G401.6 (cell line): ENCODE data around the gene CXADR.
"Not testable (repeated sequence)": the region's sequence is repeated elsewhere in the genome, so short reads cannot be mapped to it uniquely, and the experiment has no call there.

ENCODE experiments used
- FAIRE-seq: peaks from 2 replicates; lab custom pipeline; 2012; peaks lifted over from hg19 to GRCh38; lab: Jason Lieb, UNC

CXADR gene

DNA sequence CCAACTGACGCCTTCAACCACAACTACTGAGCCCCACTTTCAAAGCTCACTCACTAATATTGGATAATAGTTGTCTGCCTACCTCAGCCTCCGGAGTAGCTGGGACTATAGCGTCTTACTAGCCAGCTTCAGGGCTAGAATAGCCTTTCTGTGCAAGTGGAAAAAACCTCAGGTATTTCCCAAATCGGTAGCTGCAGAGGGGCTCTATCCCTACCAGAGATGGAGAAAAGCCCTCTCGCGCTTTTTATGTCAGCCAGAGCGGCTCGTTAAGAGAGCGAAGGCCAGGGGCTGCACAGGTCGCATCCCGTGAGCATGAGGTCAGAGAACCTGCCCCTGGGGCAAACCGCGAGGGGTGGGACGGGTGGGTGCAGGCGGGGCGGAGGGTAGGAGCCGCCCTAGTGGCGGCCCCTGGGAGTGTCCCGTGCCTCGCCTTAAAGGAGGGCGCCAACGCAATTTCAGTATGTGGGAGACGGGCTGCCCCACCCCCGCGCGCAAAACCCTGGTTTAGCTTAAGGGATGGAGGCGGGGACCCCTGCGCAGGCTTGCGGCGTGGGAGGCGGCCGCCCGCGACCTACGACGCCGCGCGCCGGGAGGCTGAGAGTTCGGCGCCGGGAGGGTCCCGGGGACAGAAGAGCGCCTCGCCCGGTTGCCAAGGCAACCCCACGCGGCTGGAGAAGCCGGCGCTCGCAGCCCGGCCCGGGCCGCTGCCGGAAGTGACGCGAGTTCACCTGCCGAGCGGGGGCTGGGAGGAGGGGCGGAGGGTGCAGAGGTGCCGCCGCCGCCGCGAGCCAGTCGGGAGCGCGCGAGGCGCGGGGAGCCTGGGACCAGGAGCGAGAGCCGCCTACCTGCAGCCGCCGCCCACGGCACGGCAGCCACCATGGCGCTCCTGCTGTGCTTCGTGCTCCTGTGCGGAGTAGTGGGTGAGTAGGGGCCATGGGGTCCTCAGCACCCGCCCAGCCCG is at the start of gene CXADR:
CXADR (plus strand) TSS at position 791 of the 961 bp plus-strand sequence; CDS start at position 878, 87 bp downstream.
- FAIRE-seq = no peak

- FAIRE-seq = peak; percentile 87
Measured at GRCh38 chr21:17466166-17466565, 46.7 kb upstream of the CXADR start.

- FAIRE-seq = no peak
Measured at GRCh38 chr21:17467392-17467791, 45.5 kb upstream of the CXADR start.

- FAIRE-seq = no peak
Measured at GRCh38 chr21:17467829-17468228, 45.0 kb upstream of the CXADR start.

- no peak for FAIRE-seq
Measured at GRCh38 chr21:17468698-17469097, 44.1 kb upstream of the CXADR start.

DNA sequence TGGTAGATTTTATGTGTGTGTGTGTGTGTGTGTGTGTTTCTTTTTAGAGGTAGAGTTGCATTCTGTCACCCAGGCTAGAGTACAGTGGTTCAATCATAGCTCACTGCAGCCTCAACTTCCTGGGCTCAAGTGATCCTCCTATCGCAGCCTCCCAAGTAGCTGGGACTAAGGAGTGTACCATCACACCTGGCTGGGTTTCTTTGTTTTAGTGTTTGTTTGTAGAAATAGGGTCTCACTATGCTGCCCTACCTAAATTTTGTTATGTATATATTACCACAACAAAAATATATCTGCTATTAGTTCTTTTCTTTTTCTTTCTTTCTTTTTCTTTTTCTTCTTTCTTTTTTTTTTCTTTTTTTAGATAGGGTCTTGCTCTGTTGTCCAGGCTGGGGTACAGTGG is 43.1 kb upstream of the CXADR start:
- no peak for FAIRE-seq

DNA sequence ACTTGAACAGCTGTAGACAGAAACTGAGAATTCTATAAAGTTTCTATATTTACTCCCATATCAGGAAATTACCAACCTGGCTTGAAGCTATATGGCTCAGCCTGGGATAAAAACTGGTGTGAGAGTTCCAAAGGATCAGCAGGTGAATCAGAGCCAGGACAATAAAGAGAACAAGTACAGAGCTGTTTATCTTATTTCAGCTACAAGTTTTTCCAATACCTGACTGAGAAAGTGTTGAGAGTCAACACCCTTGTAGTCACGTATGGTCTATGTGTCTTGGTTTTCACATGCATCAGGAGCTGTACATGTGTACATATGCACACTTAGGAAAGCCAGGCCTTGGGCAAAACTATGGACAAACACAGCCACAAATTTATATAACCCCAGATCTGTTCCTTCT is 40.7 kb upstream of the CXADR start:
- no peak for FAIRE-seq

GRCh38 chr21:17472592-17473271 is 40.1 kb upstream of the CXADR start:
- no peak for FAIRE-seq

GRCh38 chr21:17476006-17476405 is 36.8 kb upstream of the CXADR start:
- no peak for FAIRE-seq

- not testable (repeated sequence) for FAIRE-seq
Measured at GRCh38 chr21:17478156-17478555, 34.7 kb upstream of the CXADR start.

- no peak for FAIRE-seq
Measured at GRCh38 chr21:17479606-17480005, 33.2 kb upstream of the CXADR start.

DNA sequence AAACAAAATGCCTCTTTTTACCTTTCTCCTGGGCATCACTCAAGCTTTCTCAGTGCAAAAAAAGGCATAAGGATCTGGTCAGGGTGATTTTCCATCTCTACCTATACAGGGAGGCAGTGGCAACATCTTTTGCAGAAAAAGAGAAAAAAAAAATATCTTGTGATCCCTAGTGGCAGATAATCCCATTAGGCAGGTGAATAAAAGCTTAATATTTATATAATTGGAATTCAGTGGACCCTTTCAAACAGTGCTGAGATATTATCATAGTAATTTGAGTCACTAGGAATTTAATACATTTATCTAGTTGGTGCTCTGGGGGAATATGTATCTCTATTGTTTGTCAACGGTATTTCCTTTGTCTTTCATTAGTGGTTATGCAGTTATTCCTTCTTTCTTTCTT is 29.9 kb upstream of the CXADR start:
- no peak for FAIRE-seq

DNA sequence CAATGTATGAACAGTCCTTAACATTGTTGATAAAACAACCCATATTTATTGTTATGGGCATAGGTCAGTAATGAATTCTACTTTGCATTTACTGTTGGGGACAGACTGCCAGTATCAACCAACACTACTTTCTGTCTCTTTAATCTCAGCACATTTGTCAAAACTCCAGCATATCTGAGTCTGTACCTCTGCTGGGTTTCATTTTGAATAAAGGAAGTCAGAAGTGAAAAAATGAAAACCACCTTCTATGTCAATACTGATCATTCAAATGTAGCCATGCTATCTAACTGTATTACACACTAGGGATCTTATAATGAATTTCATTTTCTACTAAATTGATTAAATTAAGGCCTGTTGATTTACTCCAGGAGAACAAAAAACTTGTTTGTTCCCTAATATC is 24.2 kb upstream of the CXADR start:
- FAIRE-seq = no peak

DNA sequence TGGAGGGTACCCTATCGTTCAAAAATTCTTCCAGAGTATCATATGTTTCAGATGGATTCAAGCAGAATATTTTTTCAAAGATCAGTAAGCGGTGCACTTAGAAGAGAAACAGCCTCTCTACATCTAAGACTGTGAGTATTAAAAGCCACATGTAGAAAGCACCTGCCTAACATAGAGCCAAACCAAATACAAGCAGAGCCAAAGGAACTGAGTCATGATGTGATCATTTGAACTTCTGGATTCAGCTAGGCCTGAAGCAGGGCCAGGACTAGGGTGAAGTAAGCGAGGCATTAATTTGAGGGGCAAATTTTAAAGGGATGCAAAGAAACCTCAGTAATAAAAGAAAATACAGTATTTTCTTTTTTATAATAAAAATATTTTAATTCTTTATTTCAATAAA is 23.3 kb upstream of the CXADR start:
- FAIRE-seq = not testable (repeated sequence)

DNA sequence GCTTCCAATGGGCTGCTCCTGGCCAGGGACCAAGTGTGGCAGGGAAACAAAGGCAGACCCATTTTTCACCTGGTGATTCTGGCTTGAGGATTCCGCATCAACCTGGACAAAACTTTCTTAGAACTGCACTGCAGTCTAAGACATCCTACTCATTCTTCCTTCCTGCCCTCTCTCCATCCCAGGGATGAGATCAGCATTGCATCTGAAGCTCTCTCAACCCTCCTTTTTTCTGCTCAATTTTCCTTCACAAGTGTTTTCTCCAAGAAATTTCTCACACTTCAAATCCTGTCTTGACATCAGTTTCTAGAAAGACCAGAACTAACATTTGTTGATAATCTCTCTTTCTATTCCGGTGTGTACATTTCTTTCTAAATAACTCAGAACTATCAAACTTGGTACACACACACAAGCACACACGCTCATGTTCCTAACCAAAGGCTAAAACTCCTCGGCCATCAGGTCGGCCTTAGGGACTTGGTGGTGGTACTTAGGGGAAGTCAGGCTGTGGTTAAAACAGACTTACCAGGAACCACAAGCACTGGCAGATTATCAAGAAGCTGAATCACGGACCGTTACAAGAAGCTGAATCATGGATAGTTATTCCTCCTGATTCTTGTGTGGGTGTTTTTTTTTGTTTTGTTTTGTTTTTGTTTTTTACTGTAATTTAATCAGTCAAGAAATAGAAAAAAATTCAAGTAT is 21.0 kb upstream of the CXADR start:
- FAIRE-seq = no peak

DNA sequence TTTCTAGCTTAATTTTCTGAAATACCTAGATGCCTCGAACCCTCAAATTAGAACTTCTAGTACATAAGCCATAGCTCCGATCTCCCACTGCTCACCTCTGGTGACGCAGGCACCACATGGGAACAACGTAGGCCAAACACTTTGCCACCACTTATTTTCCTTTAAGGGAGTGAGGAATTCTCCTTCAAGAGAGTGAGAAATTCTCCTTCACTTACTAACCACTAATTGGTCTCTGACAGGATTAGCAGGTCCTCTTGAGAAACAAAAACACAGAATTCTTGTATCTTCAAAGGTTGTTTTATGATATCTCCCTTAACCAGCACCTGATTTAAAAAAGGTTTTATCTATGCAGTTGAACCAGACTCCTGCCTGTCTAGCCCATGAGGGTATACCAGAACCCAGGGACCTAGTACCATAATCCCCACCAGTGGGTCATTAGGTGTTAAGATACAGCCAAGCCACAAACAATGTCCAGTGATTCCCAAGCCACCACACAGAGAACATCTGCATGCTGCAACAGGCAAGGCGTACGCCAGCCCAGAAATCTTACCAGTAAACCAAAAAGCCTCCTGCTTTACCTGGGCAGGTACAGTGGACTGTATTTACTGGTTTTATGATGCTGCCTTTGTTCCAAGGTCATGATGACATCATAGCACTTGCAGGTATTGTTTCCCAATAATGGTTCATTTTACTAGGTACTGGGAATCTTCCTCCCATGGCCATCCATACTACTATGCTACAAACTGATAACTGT is 20.3 kb upstream of the CXADR start:
- FAIRE-seq = peak; percentile 80

GRCh38 chr21:17494051-17494450 is 18.8 kb upstream of the CXADR start:
- no peak for FAIRE-seq

DNA sequence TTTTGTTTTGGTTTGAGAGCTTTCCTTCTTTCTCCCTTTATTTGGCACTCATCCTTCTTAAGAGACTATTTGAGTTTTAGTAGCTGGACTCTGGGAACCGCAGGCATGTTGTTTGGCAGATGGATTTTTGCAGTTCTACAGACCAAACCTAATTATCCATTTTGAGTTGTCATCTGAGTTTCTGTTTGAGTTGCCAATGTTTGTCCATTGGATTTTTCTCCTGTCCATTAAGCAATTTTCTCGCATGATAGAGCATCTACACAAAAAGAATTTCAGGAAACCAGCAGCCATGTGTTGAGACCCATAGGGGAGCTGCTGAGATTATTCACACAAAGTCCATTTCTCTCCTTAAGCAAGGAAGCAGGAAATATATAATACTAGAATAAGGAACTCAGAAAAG is 17.2 kb upstream of the CXADR start:
- no peak for FAIRE-seq

GRCh38 chr21:17497316-17497715 is 15.5 kb upstream of the CXADR start:
- no peak for FAIRE-seq

GRCh38 chr21:17498586-17498985 is 14.3 kb upstream of the CXADR start:
- no peak for FAIRE-seq

- FAIRE-seq = no peak
Measured at GRCh38 chr21:17501107-17502006, 11.5 kb upstream of the CXADR start.
